IPS DF 19.7 (cell line): ENCODE data around the gene ENKUR.

Experiments used
- DNase-seq: peaks from one replicate; pipeline ENCODE4 v3.0.0-alpha.2; 2013; ENCODE audit warnings: low read depth, low spot score

ENKUR gene

GRCh38 chr10:24947304-24948097, 68.5 kb downstream of the ENKUR start:
- DNase-seq: no peak

- DNase-seq: no peak
Measured at GRCh38 chr10:24944512-24945255, 71.3 kb downstream of the ENKUR start.

GRCh38 chr10:24938525-24938924, 77.4 kb downstream of the ENKUR start:
- DNase-seq: no peak

GRCh38 chr10:24938076-24938475, 77.9 kb downstream of the ENKUR start:
- no peak for DNase-seq

GRCh38 chr10:24935504-24936292, 80.3 kb downstream of the ENKUR start:
- DNase-seq: no peak
